Right renal pelvis (tissue), 4 donors: ENCODE data around the gene TPSB2. TPM values are rescaled to one million over a fixed set of nuclear protein-coding genes. Genes with fewer than 3 reads are reported as not detected.
"Not testable (repeated sequence)": the region's sequence is repeated elsewhere in the genome, so short reads cannot be mapped to it uniquely, and the experiment has no call there.

Experiments
- DNase-seq, 4 donors: peaks; one replicate each; pipeline ENCODE4 v3.0.0-alpha.2; 2013; ENCODE audit warnings: low read depth in 4 of 4, low spot score in 3 of 4, missing footprints in 1 of 4
- polyA plus RNA-seq, 4 donors: library from polyadenylated mRNA; unstranded; fragments of 120-200 nt; gene quantifications; one replicate each; pipeline ENCODE4 v1.2.1, GENCODE V29; 2013; ENCODE audit not compliant: insufficient read length in 4 of 4

TPSB2 gene
- polyA plus RNA-seq, 4 donors, result 0.16 TPM; not detected in 3

DNA sequence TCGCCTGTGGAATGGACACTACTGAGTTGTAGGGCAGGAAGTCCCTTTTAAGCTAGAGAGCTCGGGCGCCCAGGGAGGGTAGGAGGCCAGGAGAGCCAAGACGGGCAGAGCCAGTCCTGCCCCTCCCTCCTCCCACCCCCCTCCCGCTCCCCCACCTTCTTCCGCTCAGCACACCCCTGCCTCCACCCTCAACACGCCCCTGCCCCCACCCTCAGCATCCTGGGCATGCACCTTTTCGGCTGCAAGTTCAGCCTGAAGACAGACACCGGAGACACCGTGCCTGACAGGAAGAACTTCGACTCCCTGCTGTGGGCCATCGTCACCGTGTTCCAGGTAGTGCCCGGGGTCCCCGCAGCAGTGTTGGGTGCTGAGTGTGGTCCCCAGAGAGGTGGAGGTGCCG is 23.2 kb downstream of the TPSB2 start:
- DNase-seq, result no peak

- DNase-seq, result no peak
Observed at GRCh38 chr16:1206326-1206725, 23.7 kb downstream of the TPSB2 start.

DNA sequence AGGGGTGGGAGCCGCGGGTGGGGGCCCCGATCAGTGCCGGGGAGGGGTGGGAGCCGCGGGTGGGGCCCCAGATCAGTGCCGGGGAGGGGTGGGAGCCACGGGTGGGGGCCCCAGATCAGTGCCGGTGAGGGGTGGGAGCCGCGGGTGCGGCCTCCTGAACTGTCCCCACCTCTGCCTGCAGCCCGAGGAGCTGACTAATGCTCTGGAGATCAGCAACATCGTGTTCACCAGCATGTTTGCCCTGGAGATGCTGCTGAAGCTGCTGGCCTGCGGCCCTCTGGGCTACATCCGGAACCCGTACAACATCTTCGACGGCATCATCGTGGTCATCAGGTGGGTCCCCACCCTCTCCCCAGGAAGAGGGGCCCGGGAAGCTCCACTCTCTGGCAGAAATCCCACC is 25.1 kb downstream of the TPSB2 start:
- DNase-seq, result no peak

- no peak for DNase-seq
Observed at GRCh38 chr16:1202274-1202673, 27.7 kb downstream of the TPSB2 start.

DNA sequence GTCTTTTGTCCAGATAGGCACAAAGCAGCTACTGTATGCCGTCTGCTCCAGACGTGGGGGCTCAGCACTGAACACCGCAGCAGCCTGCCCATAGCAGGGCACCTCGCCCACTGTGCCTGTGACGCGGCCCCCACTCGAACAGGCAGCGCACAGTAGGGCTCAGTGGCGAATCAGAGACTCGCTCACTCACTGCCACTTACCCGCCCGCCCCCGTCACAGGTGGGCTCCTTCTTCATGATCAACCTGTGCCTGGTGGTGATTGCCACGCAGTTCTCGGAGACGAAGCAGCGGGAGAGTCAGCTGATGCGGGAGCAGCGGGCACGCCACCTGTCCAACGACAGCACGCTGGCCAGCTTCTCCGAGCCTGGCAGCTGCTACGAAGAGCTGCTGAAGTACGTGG is 28.5 kb downstream of the TPSB2 start:
- no peak for DNase-seq

DNA sequence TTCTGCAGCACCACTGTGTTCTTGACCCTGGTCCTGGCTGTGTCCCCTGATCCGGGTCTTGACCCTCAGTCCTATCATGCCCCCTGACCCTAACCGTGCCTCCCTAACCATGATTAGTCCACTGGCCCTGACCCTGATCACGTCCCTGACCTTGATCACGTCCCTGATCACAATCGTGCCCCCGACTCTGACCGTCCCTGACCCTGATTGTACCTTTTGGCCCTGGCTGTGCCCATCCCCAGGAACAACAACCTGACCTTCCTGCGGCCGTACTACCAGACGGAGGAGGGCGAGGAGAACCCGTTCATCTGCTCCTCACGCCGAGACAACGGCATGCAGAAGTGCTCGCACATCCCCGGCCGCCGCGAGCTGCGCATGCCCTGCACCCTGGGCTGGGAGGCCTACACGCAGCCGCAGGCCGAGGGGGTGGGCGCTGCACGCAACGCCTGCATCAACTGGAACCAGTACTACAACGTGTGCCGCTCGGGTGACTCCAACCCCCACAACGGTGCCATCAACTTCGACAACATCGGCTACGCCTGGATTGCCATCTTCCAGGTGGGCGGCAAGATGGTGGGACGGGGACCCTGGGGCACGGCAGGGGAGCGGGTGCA is 29.9 kb downstream of the TPSB2 start:
- no peak for DNase-seq

DNA sequence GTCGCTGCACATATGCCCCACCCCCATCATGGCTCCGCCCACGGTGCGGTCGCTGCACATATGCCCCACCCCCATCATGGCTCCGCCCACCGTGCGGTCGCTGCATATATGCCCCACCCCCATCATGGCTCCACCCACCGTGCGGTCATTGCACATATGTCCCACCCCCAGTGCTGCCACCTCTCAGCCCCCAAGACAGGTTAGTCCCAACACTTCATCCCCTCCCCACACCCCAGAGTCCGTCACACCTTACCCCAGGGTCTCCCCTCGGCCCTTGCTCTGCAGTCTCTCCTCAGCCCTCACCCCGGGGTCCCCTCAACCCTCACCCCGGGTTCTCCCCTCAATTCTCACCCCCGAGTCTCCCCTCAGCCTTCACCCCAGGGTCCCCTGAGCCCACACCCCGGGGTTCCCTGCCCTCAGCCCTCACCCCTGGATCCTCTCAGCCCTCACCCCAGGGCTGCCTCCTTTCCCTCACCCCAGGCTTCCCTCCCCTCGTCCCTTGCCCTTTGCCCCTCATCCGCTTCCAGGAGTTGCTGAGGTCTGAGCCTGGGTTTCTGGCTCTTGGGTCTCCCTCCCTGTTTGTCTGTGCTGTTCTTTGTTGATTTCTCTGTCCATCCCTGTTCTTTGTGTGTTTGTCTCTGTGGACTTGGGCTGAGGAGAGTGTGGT is 30.5 kb downstream of the TPSB2 start:
- no peak for DNase-seq

GRCh38 chr16:1198671-1199346 is 31.2 kb downstream of the TPSB2 start:
- DNase-seq, result not testable (repeated sequence)

- no peak for DNase-seq
Observed at GRCh38 chr16:1198194-1198593, 31.8 kb downstream of the TPSB2 start.

DNA sequence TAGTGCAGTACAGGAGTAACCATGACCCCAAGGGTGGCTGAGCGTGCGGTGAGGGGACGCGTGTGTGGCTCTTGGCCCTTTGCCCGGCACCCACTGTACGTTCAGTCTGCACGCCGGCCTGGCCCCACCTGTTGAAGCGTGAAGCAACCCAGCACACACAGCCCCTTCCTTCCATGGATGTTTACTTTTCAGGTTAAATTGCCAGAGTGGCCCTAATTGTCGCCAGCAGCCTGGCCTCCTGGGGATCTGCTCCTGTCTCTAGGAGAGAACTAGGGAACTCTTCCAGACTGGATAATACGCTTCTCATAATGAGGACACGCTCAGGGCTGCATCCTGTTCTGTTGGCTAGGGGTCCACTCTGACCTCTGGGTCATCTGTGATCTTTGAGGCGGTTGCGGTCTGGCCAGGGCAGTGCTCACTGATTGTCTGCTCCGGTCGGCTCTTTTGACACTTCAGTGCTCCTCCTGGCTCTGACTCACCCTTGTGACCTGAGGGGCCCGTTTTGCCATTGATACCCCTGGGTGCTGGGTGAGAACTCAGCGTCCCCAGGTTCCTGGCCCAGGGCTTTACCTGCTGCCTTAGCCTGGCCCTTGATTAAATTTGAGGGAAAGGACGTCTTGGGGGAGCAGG is 32.6 kb downstream of the TPSB2 start:
- DNase-seq, result no peak

DNA sequence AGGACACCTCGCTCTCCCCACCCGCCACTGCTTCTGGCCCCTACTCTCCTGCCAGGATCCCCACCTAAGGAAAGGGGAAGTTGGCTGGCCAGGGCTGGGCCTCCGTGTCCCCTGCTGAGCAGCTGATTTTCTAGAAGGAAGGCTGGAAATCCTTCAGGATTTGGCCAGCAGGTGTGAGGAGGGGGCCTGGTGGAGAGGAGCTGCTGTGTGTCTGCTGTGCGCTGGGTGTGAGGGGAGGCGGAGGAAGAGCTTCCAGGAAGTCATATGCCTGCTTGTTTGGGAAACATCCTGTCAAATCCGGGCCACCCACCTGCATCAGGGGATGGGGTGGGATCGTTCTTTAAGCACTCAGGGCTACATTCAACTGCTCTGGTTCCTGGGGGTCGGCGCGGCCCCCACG is 33.5 kb downstream of the TPSB2 start:
- DNase-seq, result no peak

GRCh38 chr16:1195393-1195666 is 34.7 kb downstream of the TPSB2 start:
- DNase-seq, result no peak

DNA sequence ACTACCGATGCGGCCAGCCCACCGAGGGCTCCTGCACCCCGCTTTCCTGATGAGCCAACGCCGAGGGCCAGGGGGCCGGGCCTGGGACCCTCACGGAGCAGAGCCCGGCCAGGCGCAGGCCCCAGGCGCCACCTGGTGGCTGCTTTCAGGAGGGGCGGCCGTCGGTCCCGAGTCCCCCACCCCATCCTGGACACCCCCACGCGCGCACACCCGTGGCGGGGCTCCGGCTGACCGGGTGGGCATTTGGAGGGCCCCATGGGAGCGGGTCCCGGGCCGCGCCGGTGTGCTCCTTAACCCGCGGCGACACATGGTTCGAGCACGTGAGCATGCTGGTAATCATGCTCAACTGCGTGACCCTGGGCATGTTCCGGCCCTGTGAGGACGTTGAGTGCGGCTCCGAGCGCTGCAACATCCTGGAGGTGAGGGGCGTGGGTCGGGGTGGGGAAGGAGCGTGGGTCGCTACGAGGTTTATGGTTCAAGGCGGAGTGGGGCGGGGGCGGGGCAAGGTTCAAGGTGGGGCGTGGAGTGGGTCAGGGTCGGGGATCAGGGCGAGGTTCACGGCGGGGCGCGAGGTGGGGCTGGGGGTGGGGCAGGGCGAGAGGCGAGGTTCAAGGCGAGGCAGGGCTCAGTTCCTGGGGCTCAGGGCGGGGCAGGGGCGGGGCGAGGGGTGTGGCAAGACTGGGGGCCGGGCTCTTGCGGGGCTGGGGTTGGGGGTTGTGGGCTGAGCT is 35.2 kb downstream of the TPSB2 start:
- no peak for DNase-seq

DNA sequence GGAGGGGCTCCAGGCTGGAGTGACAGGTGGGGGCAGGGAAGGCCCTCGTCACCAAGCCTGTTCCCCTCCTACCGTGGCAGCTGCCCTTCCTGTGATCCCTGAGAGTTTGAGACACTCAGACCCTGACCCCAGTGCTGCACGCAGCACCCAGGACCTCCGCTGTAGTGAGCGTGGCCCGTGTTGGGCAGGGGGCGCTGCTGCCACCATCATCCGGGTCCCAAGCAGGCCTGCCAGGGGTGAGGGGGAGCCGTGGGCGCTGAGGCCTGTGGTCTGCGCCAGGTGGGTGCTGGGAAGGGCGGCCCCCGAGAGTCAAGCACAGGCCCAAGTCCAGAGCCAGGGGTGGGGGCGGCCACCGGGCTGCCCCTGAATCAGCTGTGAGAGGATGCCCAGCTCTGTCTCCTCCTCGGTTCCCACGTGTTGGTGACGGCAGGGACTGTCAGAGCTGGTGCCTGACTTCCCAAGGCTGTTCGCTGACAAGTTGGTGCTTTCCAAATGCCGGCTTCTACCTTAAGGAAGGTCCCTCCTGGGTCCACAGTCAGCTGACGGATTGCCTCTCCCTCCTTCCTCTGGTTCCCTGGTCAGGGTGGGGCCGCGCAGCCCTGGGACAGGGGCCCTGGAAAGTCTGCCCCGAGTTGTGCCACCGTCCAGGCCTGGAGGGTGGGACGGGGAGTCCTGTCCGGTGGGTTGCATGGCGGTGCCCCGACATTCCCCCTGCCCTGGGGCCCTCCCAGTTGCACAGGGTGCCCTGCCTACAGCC is 36.0 kb downstream of the TPSB2 start:
- DNase-seq, result no peak

GRCh38 chr16:1193143-1193824 is 36.7 kb downstream of the TPSB2 start:
- no peak for DNase-seq

DNA sequence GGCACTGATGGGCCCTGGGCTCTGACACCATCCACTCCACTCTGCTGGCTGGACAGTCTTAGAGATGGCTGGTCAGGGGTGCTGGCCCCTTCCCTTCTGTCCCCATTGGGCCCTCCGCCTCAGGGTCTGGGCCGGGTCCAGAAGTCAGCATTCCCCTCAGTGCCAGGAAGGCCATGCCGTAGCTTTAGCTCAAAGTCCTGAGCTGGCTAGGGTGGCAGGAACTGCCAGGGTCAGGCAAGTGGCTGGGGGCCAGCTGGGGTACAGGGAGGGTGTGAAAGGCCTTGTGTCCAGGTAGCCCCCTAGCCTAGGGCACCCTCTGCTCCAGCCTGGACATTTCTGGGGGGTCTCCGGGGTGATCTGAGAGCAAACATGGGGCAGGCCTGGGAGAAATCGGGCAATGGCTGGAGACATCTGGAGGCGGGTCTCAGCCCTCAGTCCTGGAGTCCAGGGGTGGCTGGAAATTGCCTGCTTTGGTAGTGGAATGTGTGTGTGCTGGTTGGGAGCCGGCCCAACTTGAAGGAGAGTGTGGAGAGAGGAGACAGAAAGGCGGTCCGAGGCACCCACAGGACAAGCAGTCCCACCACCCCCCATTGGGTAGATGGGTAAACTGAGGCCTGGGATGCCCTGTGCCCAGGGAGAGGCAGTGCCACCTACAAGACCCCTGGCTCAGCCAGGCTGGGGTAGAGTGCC is 37.5 kb downstream of the TPSB2 start:
- no peak for DNase-seq

- not testable (repeated sequence) for DNase-seq
Observed at GRCh38 chr16:1190789-1191188, 39.2 kb downstream of the TPSB2 start.

- no peak for DNase-seq
Observed at GRCh38 chr16:1189455-1189854, 40.5 kb downstream of the TPSB2 start.

GRCh38 chr16:1188432-1189189 is 41.4 kb downstream of the TPSB2 start:
- no peak for DNase-seq
